HepG2 (cell line): ENCODE measurements around the gene TUBGCP5. TPM values are rescaled to one million over a fixed set of nuclear protein-coding genes. Genes with fewer than 3 reads are reported as not detected.

Source experiments
- HDAC2 ChIP-seq: sonication (generic); formaldehyde crosslinking; IDR thresholded peaks from 2 replicates; pipeline ENCODE4 v1.4.0; 2020; ENCODE audit warnings: missing genetic modification reagents
- HOXD1 ChIP-seq: sonication (generic); formaldehyde crosslinking; IDR thresholded peaks from 2 replicates; pipeline ENCODE4 v1.5.0; 2020; ENCODE audit warnings: missing genetic modification reagents
- NFE2L1 ChIP-seq: sonication (generic); formaldehyde crosslinking; IDR thresholded peaks from 2 replicates; pipeline ENCODE4 v1.4.0; 2020; ENCODE audit warnings: missing genetic modification reagents, mild to moderate bottlenecking, borderline replicate concordance
- RFXAP ChIP-seq: sonication (generic); formaldehyde crosslinking; IDR thresholded peaks from 2 replicates; pipeline ENCODE4 v1.4.0; 2020; ENCODE audit warnings: missing genetic modification reagents, borderline replicate concordance
- RXRB ChIP-seq: IDR thresholded peaks from 2 replicates; pipeline ENCODE4 v1.6.1; 2016; ENCODE audit warnings: borderline replicate concordance, missing genetic modification reagents, missing compliant biosample characterization
- TBL1XR1 ChIP-seq: fragments of 150-350 bp; IDR thresholded peaks from 2 replicates; pipeline ENCODE4 v1.6.1; 2014; ENCODE audit warnings: borderline replicate concordance, low read length; ENCODE audit not compliant: partially characterized antibody
- ZNF232 ChIP-seq: sonication (generic); formaldehyde crosslinking; IDR thresholded peaks from 2 replicates; pipeline ENCODE4 v1.4.0; 2020; ENCODE audit warnings: missing genetic modification reagents, borderline replicate concordance
- ZNF496 ChIP-seq: sonication (generic); formaldehyde crosslinking; IDR thresholded peaks from 2 replicates; pipeline ENCODE4 v1.8.1; 2023; ENCODE audit warnings: mild to moderate bottlenecking, moderate library complexity, missing genetic modification reagents; ENCODE audit not compliant: insufficient replicate concordance
- ZNF781 ChIP-seq: sonication (generic); formaldehyde crosslinking; IDR thresholded peaks from 2 replicates; pipeline ENCODE4 v1.5.1; 2020; ENCODE audit warnings: borderline replicate concordance, mild to moderate bottlenecking, missing genetic modification reagents; ENCODE audit errors: not compliant biosample characterization
- polyA plus RNA-seq, 8 experiments: library from polyadenylated mRNA; depleted of rRNA in 3 of 8; stranded (reverse) in 7 of 8; unstranded in 1 of 8; fragments of >200 nt; fragmentation: Illumina TruSeq in 4 of 8; extraction: Trizol in 4 of 8; gene quantifications; 2 replicates each; pipeline versions ENCODE4 v1.2.1 to v1.2.3, GENCODE V29; 2011 to 2016; ENCODE audit warnings: low read depth in 4 of 8, missing spikeins in 1 of 8, mixed read lengths in 1 of 8; ENCODE audit not compliant: insufficient read depth in 1 of 8
- total RNA-seq, 5 experiments: library from RNA; depleted of rRNA; stranded (reverse); fragments of >200 nt; fragmentation: Illumina TruSeq; extraction: Trizol; gene quantifications; 2 replicates each; pipeline ENCODE4 v1.2.3, GENCODE V29; 2016; ENCODE audit warnings: low read depth in 1 of 5
- TF ChIP-seq, protein P1 (sequence below): sonication (generic); formaldehyde crosslinking; conservative IDR thresholded peaks from 2 replicates; pipeline ENCODE4 v1.4.0; 2020; ENCODE audit warnings: mild to moderate bottlenecking, missing genetic modification reagents, moderate library complexity
- TF ChIP-seq, protein P2 (sequence below): sonication (generic); formaldehyde crosslinking; IDR thresholded peaks from 2 replicates; pipeline ENCODE4 v1.4.0; 2020; ENCODE audit warnings: mild to moderate bottlenecking, missing genetic modification reagents
- TF ChIP-seq, protein P3 (sequence below): IDR thresholded peaks from 2 replicates; pipeline ENCODE4 v1.6.1; 2016; ENCODE audit warnings: missing biosample characterization, missing genetic modification reagents, low read depth
- TF ChIP-seq, protein P4 (sequence below): sonication (generic); formaldehyde crosslinking; IDR thresholded peaks from 2 replicates; pipeline ENCODE4 v1.4.0; 2020; ENCODE audit warnings: missing genetic modification reagents, mild to moderate bottlenecking, borderline replicate concordance
- TF ChIP-seq, protein P5 (sequence below): sonication (generic); formaldehyde crosslinking; IDR thresholded peaks from 2 replicates; pipeline ENCODE4 v1.5.1; 2020; ENCODE audit warnings: missing genetic modification reagents, mild to moderate bottlenecking, borderline replicate concordance

TUBGCP5 gene
- total and polyA plus RNA-seq, 2 of the 13 experiments (the other 11 are each of a cell fraction or from before 2014, with no cell fraction given): 7.2 to 25.0 TPM

DNA sequence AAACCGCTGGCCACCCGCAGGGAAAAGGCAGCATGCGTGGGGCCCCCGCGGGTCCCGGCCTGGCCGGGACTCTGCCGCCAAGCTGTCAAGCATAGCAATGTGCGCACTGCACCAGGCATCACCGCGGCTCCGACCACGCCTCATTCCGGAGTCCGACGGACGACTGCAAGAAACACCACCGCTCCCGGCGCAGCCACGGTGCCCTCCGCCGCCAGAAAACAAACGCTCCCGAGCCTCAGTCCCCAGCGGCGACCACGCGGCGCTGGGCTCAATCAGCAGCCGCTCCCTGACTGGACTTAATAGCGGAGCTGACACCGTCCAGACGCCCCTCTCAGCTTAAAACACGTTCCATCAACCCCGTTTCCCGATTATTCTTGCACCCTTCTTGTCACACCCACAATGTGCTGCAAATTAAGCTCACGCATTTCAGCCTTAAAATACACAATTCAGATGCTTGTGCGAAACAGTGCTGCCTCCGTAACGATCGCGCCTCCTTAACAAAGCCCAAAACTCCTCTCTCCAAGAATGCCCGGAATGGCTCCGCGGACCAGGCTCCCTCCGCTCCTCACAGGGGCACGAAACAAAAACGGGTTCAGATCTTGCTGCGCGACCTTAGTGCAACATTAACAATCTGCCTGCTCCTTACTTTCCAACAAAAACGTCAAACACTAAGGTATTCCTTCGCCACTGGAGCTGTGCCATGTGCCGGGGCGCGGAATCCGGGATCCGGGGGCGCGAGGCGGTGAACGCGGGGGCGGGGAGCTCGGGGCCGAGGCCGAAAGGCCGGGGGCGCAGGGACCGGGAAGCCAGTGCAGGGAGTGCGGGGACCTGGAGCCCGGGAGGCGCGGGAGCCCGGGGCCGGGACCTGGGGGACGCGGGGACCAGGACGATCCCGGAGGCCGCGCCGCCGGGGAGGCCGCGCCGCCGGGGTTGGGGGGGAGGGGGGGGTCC lies 59.9 kb downstream of the TUBGCP5 start (continued):
- TF ChIP-seq, protein P1, sequence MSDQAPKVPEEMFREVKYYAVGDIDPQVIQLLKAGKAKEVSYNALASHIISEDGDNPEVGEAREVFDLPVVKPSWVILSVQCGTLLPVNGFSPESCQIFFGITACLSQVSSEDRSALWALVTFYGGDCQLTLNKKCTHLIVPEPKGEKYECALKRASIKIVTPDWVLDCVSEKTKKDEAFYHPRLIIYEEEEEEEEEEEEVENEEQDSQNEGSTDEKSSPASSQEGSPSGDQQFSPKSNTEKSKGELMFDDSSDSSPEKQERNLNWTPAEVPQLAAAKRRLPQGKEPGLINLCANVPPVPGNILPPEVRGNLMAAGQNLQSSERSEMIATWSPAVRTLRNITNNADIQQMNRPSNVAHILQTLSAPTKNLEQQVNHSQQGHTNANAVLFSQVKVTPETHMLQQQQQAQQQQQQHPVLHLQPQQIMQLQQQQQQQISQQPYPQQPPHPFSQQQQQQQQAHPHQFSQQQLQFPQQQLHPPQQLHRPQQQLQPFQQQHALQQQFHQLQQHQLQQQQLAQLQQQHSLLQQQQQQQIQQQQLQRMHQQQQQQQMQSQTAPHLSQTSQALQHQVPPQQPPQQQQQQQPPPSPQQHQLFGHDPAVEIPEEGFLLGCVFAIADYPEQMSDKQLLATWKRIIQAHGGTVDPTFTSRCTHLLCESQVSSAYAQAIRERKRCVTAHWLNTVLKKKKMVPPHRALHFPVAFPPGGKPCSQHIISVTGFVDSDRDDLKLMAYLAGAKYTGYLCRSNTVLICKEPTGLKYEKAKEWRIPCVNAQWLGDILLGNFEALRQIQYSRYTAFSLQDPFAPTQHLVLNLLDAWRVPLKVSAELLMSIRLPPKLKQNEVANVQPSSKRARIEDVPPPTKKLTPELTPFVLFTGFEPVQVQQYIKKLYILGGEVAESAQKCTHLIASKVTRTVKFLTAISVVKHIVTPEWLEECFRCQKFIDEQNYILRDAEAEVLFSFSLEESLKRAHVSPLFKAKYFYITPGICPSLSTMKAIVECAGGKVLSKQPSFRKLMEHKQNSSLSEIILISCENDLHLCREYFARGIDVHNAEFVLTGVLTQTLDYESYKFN (CRISPR knock-in tag): no peak
- TF ChIP-seq RXRB (CRISPR knock-in tag): 0 out of 2 replicates have a peak, but pooled peaks have one; percentile 14
- TF ChIP-seq TBL1XR1: no peak
- TF ChIP-seq, protein P2, sequence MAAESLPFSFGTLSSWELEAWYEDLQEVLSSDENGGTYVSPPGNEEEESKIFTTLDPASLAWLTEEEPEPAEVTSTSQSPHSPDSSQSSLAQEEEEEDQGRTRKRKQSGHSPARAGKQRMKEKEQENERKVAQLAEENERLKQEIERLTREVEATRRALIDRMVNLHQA (CRISPR knock-in tag): no peak
- no peak for TF ChIP-seq ZNF496 (CRISPR knock-in tag)
- TF ChIP-seq, protein P3, sequence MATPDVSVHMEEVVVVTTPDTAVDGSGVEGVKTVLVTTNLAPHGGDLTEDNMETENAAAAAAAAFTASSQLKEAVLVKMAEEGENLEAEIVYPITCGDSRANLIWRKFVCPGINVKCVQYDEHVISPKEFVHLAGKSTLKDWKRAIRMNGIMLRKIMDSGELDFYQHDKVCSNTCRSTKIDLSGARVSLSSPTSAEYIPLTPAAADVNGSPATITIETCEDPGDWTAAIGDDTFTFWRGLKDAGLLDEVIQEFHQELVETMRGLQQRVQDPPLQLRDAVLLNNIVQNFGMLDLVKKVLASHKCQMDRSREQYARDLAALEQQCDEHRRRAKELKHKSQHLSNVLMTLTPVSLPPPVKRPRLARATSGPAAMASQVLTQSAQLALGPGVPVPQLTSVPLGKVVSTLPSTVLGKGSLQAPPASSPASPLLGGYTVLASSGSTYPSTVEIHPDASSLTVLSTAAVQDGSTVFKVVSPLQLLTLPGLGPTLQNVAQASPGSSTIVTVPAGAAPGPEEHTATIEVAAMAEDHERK (CRISPR knock-in tag): no peak
- 0 out of 2 replicates have a peak, but pooled peaks have one; percentile 16 for TF ChIP-seq HOXD1 (CRISPR knock-in tag)
- 0 out of 2 replicates have a peak, but pooled peaks have one; percentile 23 for TF ChIP-seq ZNF232 (CRISPR knock-in tag)
- TF ChIP-seq RFXAP (CRISPR knock-in tag): no peak
- TF ChIP-seq, protein P4, sequence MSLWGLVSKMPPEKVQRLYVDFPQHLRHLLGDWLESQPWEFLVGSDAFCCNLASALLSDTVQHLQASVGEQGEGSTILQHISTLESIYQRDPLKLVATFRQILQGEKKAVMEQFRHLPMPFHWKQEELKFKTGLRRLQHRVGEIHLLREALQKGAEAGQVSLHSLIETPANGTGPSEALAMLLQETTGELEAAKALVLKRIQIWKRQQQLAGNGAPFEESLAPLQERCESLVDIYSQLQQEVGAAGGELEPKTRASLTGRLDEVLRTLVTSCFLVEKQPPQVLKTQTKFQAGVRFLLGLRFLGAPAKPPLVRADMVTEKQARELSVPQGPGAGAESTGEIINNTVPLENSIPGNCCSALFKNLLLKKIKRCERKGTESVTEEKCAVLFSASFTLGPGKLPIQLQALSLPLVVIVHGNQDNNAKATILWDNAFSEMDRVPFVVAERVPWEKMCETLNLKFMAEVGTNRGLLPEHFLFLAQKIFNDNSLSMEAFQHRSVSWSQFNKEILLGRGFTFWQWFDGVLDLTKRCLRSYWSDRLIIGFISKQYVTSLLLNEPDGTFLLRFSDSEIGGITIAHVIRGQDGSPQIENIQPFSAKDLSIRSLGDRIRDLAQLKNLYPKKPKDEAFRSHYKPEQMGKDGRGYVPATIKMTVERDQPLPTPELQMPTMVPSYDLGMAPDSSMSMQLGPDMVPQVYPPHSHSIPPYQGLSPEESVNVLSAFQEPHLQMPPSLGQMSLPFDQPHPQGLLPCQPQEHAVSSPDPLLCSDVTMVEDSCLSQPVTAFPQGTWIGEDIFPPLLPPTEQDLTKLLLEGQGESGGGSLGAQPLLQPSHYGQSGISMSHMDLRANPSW (CRISPR knock-in tag): no peak
- TF ChIP-seq ZNF781 (CRISPR knock-in tag): no peak
- no peak; the same call in 1 of the 2 replicates for TF ChIP-seq HDAC2 (CRISPR knock-in tag)
- TF ChIP-seq NFE2L1: no peak
- TF ChIP-seq, protein P5, sequence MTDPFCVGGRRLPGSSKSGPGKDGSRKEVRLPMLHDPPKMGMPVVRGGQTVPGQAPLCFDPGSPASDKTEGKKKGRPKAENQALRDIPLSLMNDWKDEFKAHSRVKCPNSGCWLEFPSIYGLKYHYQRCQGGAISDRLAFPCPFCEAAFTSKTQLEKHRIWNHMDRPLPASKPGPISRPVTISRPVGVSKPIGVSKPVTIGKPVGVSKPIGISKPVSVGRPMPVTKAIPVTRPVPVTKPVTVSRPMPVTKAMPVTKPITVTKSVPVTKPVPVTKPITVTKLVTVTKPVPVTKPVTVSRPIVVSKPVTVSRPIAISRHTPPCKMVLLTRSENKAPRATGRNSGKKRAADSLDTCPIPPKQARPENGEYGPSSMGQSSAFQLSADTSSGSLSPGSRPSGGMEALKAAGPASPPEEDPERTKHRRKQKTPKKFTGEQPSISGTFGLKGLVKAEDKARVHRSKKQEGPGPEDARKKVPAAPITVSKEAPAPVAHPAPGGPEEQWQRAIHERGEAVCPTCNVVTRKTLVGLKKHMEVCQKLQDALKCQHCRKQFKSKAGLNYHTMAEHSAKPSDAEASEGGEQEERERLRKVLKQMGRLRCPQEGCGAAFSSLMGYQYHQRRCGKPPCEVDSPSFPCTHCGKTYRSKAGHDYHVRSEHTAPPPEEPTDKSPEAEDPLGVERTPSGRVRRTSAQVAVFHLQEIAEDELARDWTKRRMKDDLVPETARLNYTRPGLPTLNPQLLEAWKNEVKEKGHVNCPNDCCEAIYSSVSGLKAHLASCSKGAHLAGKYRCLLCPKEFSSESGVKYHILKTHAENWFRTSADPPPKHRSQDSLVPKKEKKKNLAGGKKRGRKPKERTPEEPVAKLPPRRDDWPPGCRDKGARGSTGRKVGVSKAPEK: no peak
